ENCODE results near the gene SGPP2. TPM values are rescaled to one million over a fixed set of nuclear protein-coding genes. Genes with fewer than 3 reads are reported as not detected.
"Not testable (repeated sequence)": the region's sequence is repeated elsewhere in the genome, so short reads cannot be mapped to it uniquely, and the experiment has no call there.

The SGPP2 gene
- total and polyA plus RNA-seq, 12 donors = 0.17 to 33.7 (median 12.4) TPM

GRCh38 chr2:222434204-222434603, 9.9 kb downstream of the SGPP2 start:
- no peak overlapping the region for H3K27ac ChIP-seq
- no peak for DNase-seq
- H3K4me1 ChIP-seq (replicated peaks in 1 of 2) = peaks cover 0 to 4% of the 10 kb centered on the region in 2 donors
- intact Hi-C loops (cut with DNase I) = no loop called here
- WGBS, 4 donors = 85 to 96% (median 89%) methylated on average over 4 of the region's 4 CpGs
- TF ChIP-seq CTCF (IDR thresholded peaks at IDR 0.05) (no peak), POLR2A (IDR thresholded peaks at IDR 0.05) (no peak)
- no peaks in the 10 kb centered on the region for H3K36me3 ChIP-seq (replicated peaks in 1 of 2)
- H3K27me3 ChIP-seq = no peaks in the 10 kb centered on the region
- no peak overlapping the region for H3K4me3 ChIP-seq
- H3K9me3 ChIP-seq (replicated peaks in 1 of 3) = no peaks in the 10 kb centered on the region

GRCh38 chr2:222435400-222436039, 11.2 kb downstream of the SGPP2 start:
- H3K9me3 ChIP-seq (replicated peaks in 1 of 3); H3K27me3 ChIP-seq; intact Hi-C loops (cut with DNase I); H3K36me3 ChIP-seq (replicated peaks in 1 of 2); H3K4me3 ChIP-seq; H3K27ac ChIP-seq; DNase-seq: not testable (repeated sequence)
- WGBS, 4 donors = 87 to 92% (median 88%) methylated on average over 6 of the region's 6 CpGs
- H3K4me1 ChIP-seq (replicated peaks in 1 of 2) = peaks cover 10 to 12% of the 10 kb centered on the region in 2 donors

- H3K4me1 ChIP-seq (replicated peaks in 1 of 2) = peaks cover 14 to 16% of the 10 kb centered on the region in 2 donors
- H3K27me3 ChIP-seq = no peaks in the 10 kb centered on the region
- no peaks in the 10 kb centered on the region for H3K9me3 ChIP-seq (replicated peaks in 1 of 3)
- no peak for DNase-seq
- intact Hi-C loops (cut with DNase I) = no loop called here
- H3K27ac ChIP-seq = no peak overlapping the region
- WGBS, 4 donors = 71 to 95% (median 88%) methylated on average over 2 of the region's 2 CpGs
- no peak overlapping the region for H3K4me3 ChIP-seq
- no peaks in the 10 kb centered on the region for H3K36me3 ChIP-seq (replicated peaks in 1 of 2)
- TF ChIP-seq POLR2A (IDR thresholded peaks at IDR 0.05) = no peak
- no peak for TF ChIP-seq CTCF (IDR thresholded peaks at IDR 0.05)
Observed at GRCh38 chr2:222436040-222436413, 11.7 kb downstream of the SGPP2 start.

- peak overlapping the region in 1 of 5 donors; percentile 45 for H3K27ac ChIP-seq
- no peaks in the 10 kb centered on the region for H3K36me3 ChIP-seq (replicated peaks in 1 of 2)
- intact Hi-C loops (cut with DNase I) = no loop called here
- H3K4me1 ChIP-seq (replicated peaks in 1 of 2) = peaks cover 14 to 20% of the 10 kb centered on the region in 2 donors
- peak in 1 of 7 donors; percentile 17 for DNase-seq
- TF ChIP-seq POLR2A (IDR thresholded peaks at IDR 0.05) = no peak
- no peak for TF ChIP-seq CTCF (IDR thresholded peaks at IDR 0.05)
- WGBS, 4 donors = 93 to 100% (median 99%) methylated on average over 1 of the region's 1 CpG
- no peak overlapping the region for H3K4me3 ChIP-seq
- H3K27me3 ChIP-seq = no peaks in the 10 kb centered on the region
- no peaks in the 10 kb centered on the region for H3K9me3 ChIP-seq (replicated peaks in 1 of 3)
Observed at GRCh38 chr2:222439692-222440091, 15.3 kb downstream of the SGPP2 start.

Data from adrenal gland (tissue), 12 donors.